Rectal smooth muscle tissue (tissue), 1 donor: Measurements from ENCODE around the gene RADIL.

ENCODE experiments used
- H3K27ac ChIP-seq: one replicate; pipeline ENCODE4 v1.7.0; 2013; ENCODE audit warnings: low read depth, low read length, inconsistent platforms
- H3K27me3 ChIP-seq: one replicate; pipeline ENCODE4 v1.7.0; 2013; ENCODE audit warnings: low read length; ENCODE audit not compliant: control insufficient read depth, insufficient read depth
- H3K36me3 ChIP-seq: one replicate; pipeline ENCODE4 v1.7.0; 2013; ENCODE audit warnings: low read length; ENCODE audit not compliant: control insufficient read depth, insufficient read depth
- H3K4me1 ChIP-seq: one replicate; pipeline ENCODE4 v1.7.0; 2013; ENCODE audit warnings: low read length; ENCODE audit not compliant: control insufficient read depth, insufficient read depth
- H3K4me3 ChIP-seq: one replicate; pipeline ENCODE4 v1.7.0; 2013; ENCODE audit warnings: low read length
- H3K9ac ChIP-seq: one replicate; pipeline ENCODE4 v1.7.0; 2013; ENCODE audit warnings: low read length

Gene RADIL

DNA sequence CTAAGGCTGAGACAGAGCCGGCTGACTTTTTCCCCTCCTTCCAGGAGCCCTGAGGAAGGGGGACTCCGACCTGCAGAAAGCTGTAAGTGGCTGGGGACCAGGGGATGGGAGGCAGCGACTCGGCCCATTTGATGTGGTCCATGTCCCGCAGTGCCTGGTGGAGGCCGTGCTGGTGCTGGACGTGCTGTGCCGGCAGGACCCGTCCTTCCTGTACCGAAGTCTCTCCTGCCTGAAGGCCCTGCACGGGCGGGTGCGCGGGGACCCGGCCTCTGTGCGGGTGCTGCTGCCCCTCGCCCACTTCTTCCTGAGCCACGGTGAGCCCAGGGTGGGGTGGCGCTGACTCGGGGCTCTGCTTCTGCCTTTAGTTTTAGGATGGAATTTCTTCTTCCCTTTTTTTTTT is 98.1 kb downstream of the RADIL start:
- Histone ChIP-seq H3K27ac (no peak overlapping the region), H3K36me3 (peaks cover 45% of the 10 kb centered on the region)

DNA sequence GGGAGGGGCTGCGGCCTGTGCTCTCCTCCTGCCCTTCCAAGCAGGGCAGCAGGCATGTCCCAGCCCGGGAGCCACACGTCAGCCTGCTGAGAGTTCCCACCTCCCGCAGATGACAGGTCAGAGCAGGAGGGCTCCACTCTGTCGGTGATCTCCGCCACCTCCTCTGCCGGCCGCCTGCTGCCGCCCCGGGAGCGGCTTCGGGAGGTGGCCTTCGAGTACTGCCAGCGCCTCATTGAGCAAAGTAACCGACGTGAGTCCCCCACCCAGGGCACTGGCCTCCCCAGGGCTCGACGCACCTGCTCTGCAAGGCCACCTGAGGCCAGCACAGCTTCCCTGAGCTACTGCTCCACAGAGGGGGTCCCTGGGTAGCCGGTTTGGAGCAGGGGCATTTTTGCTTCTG is 98.7 kb downstream of the RADIL start:
- Histone ChIP-seq H3K4me3 (no peak overlapping the region), H3K27ac (no peak overlapping the region), H3K36me3 (peaks cover 45% of the 10 kb centered on the region), H3K9ac (no peak overlapping the region), H3K4me1 (no peaks in the 10 kb centered on the region), H3K27me3 (no peaks in the 10 kb centered on the region)

More for the DNA sequence above, 98.1 kb downstream of the RADIL start:
- Histone ChIP-seq H3K9ac (no peak overlapping the region), H3K4me3 (no peak overlapping the region), H3K27me3 (no peaks in the 10 kb centered on the region), H3K4me1 (no peaks in the 10 kb centered on the region)

DNA sequence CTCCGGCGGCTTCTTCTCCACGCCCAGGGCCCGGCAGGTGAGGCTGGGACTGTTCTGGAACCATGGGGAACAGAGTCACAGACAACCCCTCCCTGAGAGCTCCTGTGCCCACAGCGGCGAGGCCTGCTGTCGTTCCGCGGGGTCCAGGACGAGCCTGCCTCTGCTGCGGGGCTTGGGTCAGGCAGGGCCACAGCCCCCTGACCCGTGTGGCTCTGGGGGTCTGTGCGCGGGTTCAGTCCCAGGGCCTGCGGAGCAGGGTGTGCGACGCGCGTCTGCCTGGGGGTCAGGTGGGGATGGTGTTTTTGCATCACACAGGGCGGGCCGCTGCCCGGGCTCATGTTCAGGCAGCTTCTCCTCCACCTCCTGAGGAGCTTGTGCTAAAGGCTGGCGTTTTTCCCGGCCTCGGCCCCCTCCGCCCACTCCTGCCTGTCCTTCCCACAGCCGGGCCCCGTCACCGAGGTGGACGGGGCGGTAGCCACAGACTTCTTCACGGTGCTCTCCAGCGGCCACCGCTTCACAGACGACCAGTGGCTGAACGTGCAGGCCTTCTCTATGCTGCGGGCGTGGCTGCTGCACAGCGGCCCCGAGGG is 99.7 kb downstream of the RADIL start:
- Histone ChIP-seq H3K36me3 (peaks cover 40% of the 10 kb centered on the region), H3K9ac (no peak overlapping the region), H3K27me3 (no peaks in the 10 kb centered on the region), H3K27ac (no peak overlapping the region), H3K4me3 (no peak overlapping the region), H3K4me1 (no peaks in the 10 kb centered on the region)

DNA sequence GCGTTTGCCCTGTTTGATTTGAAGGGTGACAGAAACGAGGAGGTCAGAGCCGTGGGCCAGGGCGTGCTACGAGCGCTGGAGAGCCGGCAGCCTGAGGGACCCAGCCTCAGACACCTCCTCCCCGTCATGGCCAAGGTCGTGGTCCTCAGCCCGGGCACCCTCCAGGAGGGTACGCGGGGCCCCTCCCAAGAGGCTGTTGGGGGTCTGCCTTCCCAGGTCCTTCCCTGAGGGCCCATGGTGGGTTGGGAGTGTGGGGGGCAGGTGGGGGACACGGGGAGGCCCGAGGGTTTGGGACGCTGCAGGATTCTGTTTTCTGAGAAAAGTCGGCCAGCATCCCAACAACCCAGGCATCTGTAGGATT is 100.2 kb downstream of the RADIL start:
- no peaks in the 10 kb centered on the region for H3K27me3 ChIP-seq
- no peak overlapping the region for H3K9ac ChIP-seq
- peaks cover 40% of the 10 kb centered on the region for H3K36me3 ChIP-seq
- H3K27ac ChIP-seq: no peak overlapping the region
- no peak overlapping the region for H3K4me3 ChIP-seq
- no peaks in the 10 kb centered on the region for H3K4me1 ChIP-seq

DNA sequence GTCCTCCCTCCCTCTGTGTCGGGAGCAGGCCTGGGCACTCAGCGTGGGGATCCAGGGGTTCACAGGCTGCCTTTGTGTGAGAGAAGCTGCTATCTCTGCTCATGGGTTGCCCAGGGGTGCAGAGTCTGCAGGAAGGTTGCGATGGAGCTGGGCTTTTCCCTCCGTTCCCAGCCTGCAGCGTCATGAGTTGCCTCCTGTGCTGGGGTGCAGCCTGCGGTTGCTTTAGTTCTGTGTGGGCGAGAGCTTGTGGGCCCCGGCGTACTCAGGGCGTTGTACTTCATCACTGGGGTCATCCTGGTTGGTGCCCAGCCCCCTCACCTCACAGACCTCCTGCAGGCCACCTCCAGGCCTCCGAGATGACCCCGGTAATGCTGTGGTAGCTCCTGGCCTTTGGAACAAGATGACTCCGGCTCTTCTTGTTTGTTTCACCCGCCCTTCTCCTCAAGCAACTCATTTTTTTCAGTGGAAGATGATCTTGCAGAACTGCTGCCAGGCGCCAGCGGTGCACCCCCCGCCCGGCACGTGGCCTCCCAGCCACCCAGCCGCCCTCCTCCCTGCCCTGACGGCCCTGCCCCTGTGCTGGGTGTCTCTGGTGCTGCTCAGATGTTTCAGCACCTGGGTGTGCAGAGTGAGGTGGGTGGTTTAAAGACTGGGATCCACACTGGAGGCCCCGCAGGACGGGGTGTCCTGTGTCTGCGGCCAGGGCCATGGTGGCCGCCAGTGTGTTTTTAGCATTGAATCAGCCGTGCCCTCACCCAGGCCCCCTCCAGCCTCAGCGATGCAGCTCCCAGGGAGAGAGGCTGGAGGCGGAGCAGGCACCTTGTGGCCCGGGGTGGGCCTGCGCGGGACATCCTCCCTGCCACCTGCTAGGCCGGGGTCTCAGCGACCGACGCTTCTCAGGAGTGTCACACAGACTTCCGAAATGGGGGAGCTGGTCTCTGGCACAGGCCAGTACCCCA is 100.9 kb downstream of the RADIL start:
- Histone ChIP-seq H3K27ac (no peak overlapping the region), H3K27me3 (no peaks in the 10 kb centered on the region), H3K36me3 (peaks cover 37% of the 10 kb centered on the region)

DNA sequence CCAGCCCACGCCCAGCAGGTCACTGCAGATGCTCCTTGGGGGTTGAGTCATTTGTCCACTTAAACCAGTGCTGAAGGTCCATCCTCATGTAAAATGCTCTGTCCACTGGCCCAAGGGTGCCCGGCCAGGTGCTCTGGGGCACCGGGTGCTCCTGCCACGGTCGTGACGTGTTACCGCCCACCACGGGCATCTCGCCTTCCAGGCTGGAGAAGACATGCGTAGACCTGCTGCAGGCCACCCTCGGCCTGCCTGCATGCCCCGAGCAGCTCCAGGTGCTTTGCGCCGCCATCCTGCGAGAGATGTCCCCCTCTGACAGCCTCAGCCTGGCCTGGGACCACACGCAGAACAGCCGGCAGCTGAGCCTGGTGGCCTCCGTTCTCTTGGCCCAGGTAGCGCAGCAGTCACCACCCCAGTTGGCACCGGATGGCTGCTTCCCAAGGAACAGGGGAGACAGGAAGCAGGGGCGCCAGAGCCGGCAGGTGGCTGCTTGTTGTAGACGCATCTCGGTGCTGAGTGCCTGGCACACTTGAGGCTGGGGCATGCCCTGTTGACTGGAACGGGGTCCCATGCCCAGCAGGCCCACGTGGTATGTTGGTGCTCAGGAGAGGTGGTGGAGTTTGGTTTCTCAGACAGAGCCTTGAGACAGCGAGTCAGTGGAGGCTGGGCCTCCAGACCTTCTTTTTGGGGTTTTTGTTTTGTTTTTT is 102.0 kb downstream of the RADIL start:
- no peak overlapping the region for H3K4me3 ChIP-seq
- peaks cover 3% of the 10 kb centered on the region for H3K4me1 ChIP-seq
- no peak overlapping the region for H3K27ac ChIP-seq
- H3K9ac ChIP-seq: no peak overlapping the region
- no peaks in the 10 kb centered on the region for H3K27me3 ChIP-seq
- peaks cover 32% of the 10 kb centered on the region for H3K36me3 ChIP-seq

More for the DNA sequence above, 100.9 kb downstream of the RADIL start:
- Histone ChIP-seq H3K4me3 (no peak overlapping the region), H3K9ac (no peak overlapping the region), H3K4me1 (no peaks in the 10 kb centered on the region)

DNA sequence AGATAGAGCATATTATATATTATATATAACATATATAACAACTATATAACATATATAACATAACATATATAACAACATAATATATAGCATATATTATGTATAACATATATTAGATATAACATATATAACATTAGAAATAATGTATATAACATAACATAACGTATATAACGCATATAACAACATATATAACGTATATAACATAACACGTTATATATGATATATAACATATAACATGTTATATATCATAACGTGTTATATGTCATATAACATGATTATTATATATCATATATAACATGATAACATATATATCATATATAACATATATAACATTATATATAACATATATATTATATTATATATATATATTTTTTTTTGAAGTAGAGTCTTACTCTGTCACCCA is 104.4 kb downstream of the RADIL start:
- H3K4me1 ChIP-seq: peaks cover 14% of the 10 kb centered on the region
- no peak overlapping the region for H3K27ac ChIP-seq
- H3K9ac ChIP-seq: no peak overlapping the region
- no peaks in the 10 kb centered on the region for H3K27me3 ChIP-seq
- no peak overlapping the region for H3K4me3 ChIP-seq
- peaks cover 22% of the 10 kb centered on the region for H3K36me3 ChIP-seq

DNA sequence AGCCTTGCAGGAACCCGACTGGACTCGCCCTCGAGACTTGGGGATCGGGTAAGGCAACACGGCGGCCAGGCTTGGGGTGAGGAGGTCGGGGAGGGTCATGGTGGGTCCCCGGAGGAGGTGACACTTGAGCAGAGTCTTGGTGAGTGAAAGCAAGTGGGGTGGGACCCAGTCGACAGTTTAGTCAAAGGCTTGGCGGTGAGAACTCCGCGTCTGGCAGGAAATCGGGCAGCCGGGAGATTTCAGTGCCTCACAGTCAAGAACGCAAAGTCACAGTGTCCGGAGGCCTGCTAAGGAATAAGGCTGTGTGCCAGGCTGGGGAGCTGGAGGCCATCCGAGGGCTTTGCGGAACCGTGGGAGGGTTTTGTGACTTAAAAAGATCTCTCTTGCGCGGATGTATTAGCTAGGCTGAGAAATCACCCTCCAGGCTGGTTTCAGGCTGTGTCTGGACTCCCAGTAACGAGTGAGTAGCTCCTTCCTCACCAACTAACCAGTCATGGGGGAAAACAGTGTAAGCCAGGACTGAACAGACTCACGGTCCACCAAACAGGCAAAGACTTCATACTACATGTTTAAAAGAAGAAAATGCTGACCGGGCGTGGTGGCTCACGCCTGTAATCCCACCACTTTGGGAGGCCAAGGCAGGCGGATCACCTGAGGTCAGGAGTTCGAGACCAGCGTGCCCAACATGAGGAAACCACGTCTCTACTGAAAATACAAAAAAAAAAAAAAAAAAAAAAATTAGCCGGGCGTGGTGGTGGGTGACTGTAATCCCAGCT is 107.5 kb downstream of the RADIL start:
- peaks cover 15% of the 10 kb centered on the region for H3K4me1 ChIP-seq
- peak overlapping the region; percentile 88 for H3K9ac ChIP-seq
- H3K4me3 ChIP-seq: peak overlapping the region; percentile 78

DNA sequence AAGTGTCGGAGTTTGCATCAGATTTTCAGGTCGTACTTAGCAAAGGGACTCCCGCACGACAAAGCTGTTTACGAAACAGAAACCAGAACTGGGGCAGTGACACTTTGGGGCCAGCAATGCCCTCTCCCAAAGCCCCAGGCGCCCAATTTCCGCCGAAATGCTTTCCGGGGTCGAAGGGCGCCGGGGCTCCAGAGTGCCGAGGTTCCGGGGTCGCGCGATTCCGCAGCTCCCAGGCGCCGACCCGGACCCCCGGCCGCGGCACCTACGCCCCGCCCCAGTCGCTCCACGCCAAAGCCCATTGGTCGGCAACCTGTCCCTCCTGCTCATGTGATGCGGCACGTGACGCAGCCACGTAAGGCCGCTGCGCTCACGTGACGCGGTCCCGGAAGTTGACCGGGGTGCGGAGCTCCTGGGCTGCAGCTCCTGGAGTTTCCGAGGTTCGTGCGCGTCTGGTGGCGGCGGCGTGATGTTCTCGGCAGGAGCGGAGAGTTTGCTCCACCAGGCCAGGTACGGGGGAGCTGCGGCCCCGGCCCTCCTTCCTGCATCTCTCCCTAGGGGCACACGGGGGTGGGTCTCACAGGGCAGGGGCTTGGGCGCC is 108.2 kb downstream of the RADIL start, which contains the start of gene AP5Z1:
Gene AP5Z1, plus strand, starts transcription at position 374 of the 598 bp plus-strand sequence. Its CDS starts 93 bp downstream, at position 467.
- Histone ChIP-seq H3K36me3 (no peaks in the 10 kb centered on the region), H3K9ac (peak within 1 kb of the TSS; percentile 88), H3K4me1 (peaks cover 18% of the 10 kb centered on the region), H3K4me3 (peak within 1 kb of the TSS; percentile 78), H3K27ac (peak within 1 kb of the TSS; percentile 93), H3K27me3 (no peaks in the 10 kb centered on the region)

More for the DNA sequence above, 107.5 kb downstream of the RADIL start:
- H3K27ac ChIP-seq: peak overlapping the region; percentile 93
- no peaks in the 10 kb centered on the region for H3K27me3 ChIP-seq
- H3K36me3 ChIP-seq: peaks cover 2% of the 10 kb centered on the region

DNA sequence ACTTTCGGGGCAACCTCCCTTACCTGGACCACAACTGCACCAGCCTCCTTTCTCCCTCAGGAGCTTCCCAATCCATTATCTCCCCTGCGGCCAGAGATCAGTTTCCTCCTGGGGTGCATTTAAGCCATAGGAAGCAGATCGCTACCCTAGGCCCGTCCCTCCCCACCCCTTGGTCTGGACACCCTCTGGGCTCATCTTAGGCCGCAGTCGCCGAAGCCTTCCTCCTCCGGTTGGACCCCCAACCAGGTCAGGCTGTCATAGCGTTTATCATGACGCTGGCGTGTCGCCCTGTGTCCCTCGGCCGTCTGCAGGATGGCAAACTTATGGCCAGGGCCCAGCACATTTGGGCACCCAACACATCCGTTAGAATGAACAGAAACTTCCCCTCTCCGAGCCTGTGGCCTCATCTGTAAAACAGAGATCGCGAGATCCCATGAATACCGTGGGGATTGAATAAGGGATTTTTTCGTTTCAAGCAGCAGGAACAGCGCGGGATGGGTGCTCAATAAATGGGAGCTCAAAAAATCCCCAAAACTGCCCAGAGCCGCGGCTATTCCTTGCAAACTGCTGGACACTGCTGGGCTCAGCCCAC is 108.8 kb downstream of the RADIL start:
- H3K9ac ChIP-seq: peak overlapping the region; percentile 59
- peaks cover 20% of the 10 kb centered on the region for H3K4me1 ChIP-seq
- H3K4me3 ChIP-seq: peak overlapping the region; percentile 78
- peak overlapping the region; percentile 93 for H3K27ac ChIP-seq
- no peaks in the 10 kb centered on the region for H3K27me3 ChIP-seq
- H3K36me3 ChIP-seq: no peaks in the 10 kb centered on the region

DNA sequence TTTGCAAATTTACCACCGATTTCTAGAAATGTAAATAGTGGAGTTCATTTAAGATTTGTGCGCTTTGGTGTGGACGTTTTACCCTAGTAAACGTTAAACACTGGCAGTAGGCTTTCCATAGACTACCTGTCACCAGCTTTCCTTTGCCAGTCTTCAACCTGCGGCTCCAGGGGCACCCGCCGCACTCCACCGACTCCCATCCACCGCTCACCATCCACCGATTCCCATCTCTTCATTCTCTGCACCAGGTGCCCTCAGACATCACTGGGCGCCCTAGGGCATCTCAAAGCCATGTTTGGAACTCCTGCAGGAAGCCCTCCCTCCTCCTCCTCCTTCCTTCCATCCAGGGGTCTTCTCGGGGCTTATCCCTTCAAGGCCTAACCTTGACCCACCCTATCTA is 109.5 kb downstream of the RADIL start:
- H3K9ac ChIP-seq: no peak overlapping the region
- peak overlapping the region; percentile 78 for H3K4me3 ChIP-seq
- H3K27me3 ChIP-seq: no peaks in the 10 kb centered on the region
- no peaks in the 10 kb centered on the region for H3K36me3 ChIP-seq
- no peak overlapping the region for H3K27ac ChIP-seq
- peaks cover 23% of the 10 kb centered on the region for H3K4me1 ChIP-seq
